GM20000 (cell line): ENCODE measurements around the gene CHRNA7.

Experiments
- DNase-seq: peaks from one replicate; pipeline ENCODE4 v3.0.0; 2012; ENCODE audit warnings: low spot score
- TF ChIP-seq, protein P1 (sequence below): IDR thresholded peaks from 2 replicates; pipeline ENCODE4 v1.5.1; 2012; ENCODE audit warnings: mild to moderate bottlenecking, control low read depth; ENCODE audit errors: extremely low read depth, missing control alignments

CHRNA7 gene

DNA sequence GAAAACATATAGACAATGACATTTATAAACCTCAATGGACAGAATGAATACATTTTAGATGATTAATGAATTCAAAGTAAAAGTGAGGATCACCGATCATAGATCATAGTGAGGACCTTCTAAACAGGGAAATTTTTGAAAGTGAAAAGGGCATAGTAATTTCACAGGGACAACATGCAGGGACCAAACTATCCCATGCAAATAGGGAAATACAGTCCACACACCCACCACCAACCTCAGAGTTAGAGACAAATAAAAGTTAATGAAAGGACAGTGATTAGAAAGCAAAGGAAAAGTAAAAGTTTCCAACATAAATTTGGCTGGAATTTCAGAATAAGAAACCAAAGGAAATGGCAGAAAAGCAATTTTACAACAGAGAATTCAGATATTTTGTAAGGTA, 15.4 kb upstream of the CHRNA7 start:
- DNase-seq: no peak
- TF ChIP-seq, protein P1, sequence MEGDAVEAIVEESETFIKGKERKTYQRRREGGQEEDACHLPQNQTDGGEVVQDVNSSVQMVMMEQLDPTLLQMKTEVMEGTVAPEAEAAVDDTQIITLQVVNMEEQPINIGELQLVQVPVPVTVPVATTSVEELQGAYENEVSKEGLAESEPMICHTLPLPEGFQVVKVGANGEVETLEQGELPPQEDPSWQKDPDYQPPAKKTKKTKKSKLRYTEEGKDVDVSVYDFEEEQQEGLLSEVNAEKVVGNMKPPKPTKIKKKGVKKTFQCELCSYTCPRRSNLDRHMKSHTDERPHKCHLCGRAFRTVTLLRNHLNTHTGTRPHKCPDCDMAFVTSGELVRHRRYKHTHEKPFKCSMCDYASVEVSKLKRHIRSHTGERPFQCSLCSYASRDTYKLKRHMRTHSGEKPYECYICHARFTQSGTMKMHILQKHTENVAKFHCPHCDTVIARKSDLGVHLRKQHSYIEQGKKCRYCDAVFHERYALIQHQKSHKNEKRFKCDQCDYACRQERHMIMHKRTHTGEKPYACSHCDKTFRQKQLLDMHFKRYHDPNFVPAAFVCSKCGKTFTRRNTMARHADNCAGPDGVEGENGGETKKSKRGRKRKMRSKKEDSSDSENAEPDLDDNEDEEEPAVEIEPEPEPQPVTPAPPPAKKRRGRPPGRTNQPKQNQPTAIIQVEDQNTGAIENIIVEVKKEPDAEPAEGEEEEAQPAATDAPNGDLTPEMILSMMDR: no peak

DNA sequence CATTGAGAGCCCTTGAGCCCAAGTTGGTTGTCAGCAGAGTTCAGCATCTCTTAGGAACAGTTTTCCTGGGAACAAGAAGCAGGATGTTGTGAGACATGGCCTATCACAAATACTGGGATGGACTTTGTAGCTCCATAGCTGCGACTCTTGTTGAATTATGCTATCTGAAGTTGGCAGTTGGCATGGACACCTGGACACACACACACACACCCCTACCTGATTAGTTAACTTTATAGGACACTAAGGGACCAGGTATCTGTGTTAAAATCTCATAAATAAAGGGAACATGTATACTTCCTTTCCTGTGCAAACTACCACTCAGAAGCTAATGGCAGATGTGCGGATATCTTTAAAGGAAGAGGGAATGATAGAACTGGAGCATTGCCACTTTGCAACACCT, 10.2 kb upstream of the CHRNA7 start:
- no peak for DNase-seq
- TF ChIP-seq, protein P1: no peak

DNA sequence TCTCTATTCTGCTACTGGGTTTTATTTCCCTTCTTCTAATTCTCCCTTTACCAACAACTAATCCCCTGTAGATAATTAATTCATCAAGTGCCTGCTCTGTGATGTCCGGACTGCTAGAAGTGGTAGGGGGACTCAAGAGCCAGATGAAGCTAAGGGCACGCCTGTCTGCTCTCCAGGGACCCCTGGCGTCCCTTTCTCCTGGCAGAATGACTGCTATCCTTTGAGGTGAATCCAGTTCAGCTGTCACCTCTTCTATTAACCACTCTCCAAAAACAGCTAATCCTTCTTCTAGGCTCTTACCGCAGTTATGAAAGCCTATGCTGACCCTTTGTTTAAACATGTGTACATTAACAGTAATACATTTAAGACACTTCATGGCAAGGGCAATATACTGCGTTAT, 1.4 kb upstream of the CHRNA7 start:
- no peak for DNase-seq
- TF ChIP-seq, protein P1: no peak

DNA sequence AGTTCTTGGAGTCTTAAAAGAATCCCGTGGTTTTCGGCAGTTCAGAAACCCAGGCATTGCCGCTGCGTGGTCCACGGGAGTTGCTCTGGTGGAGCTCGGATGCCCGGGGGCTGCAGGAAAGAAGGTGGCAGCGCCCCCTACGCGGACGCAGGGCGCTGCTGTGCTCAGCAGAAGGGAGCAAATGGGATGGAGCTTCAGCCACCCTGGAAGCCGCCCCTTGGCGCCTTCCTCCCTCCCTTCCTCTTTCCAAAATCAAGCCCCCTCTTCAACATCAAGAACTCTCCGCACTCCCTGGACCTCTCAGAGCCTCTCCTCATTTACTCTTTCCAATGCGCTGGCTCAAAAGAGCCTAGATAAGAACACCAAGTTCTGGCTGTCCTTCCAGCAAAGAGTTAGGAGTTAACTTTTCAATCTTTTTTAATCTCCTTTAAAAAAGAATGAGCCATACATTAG, 880 bp upstream of the CHRNA7 start:
- TF ChIP-seq, protein P1: no peak
- DNase-seq: no peak

DNA sequence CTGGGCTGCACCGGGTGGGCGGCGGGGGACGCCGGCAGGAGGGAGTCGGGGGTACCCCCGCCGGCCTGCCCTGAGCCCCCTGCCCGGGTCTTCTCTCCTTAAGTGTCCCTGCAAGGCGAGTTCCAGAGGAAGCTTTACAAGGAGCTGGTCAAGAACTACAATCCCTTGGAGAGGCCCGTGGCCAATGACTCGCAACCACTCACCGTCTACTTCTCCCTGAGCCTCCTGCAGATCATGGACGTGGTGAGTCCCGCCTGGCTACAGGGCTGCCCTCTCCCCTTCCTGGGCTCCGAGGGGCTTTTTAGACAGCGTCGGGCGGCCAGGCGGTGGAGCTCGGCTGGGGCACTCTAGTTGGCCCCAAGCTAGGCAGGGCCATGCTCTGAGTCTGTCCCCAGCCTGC, 480 bp downstream of the CHRNA7 start:
- TF ChIP-seq, protein P1: no peak
- DNase-seq: no peak

DNA sequence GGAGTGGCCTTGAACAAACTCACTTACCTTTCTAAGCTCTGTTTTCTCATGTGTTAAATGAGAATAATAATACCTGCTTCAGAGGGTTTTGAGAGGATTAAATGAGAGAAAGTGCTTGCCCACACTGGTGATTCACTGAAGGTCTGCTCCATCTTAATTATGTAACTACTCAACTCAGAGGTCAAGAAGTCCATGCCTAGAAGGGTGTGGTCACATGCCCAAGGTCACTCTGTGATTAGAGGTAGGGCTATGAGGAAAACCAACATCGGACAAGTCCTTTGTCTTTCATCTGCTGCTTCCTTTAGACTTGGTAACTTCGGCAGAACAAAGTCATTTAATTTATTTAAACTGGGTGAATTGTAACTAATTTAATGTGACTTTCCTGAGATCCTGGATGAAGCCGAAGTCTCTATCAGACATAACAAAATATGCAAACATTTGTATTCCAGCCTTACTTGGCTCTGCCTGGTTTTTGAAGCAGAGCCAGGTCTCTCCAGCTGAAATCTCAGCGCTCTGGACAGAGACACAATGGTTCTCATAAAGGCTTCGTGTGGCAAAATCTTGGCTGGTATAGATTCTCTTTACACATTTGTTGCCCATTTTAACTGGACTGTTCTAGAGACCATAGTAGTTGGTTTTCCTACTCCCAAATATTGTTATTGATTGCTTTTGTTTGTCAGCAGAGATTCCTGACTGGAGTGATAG, 3.0 kb downstream of the CHRNA7 start:
- TF ChIP-seq, protein P1: no peak
- no peak for DNase-seq

DNA sequence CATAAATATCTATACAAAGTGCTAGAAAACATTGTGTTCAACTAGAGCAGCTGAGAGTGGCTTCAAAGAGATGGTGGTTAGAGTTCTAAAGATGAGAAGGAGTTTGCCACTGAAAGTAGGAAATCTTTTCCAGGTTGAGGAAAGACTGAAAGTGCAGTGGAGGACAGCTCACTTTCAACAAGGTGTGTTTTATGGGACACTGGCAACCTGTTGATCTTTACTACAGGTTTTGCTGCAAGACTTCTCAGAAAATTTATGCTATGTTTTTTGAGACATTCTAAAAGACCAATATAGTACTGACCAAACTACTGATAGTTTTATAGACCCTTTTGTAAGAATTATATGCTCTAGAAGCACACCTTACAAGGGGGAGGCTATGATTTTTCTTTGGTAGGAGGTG, 3.8 kb downstream of the CHRNA7 start:
- TF ChIP-seq, protein P1: no peak
- no peak for DNase-seq
